Stimulated activated naive CD8-positive, alpha-beta T cell treated with anti-CD3 and anti-CD28 coated beads, Interleukin-15, amount 100 ng/mL, for 72 hours (primary cell): ENCODE measurements around the gene DNAJC6.
"Not testable (repeated sequence)": the region's sequence is repeated elsewhere in the genome, so short reads cannot be mapped to it uniquely, and the experiment has no call there.

Experiments
- ATAC-seq: fragments of 150-1000 bp; cut with Tn5 transposase; 2 replicates; pipeline ENCODE4 v1.10.0; 2021; ENCODE audit warnings: mild to moderate bottlenecking, moderate library complexity
- DNase-seq, 2 donors: peaks; one replicate each; pipeline ENCODE4 v3.0.0; 2021 to 2022
- H3K27ac Mint-ChIP-seq, 2 donors: one replicate each; pipeline ENCODE4 v1.8.0; 2022; ENCODE audit warnings: mild to moderate bottlenecking in 2 of 2, mixed read lengths in 2 of 2, moderate library complexity in 2 of 2
- H3K27me3 Mint-ChIP-seq: one replicate; pipeline ENCODE4 v1.8.0; 2022; ENCODE audit warnings: mixed read lengths
- H3K4me1 Mint-ChIP-seq: one replicate; pipeline ENCODE4 v1.8.0; 2022; ENCODE audit warnings: mild to moderate bottlenecking, mixed read lengths
- H3K4me3 Mint-ChIP-seq, 2 donors: one replicate each; pipeline ENCODE4 v1.8.0; 2022; ENCODE audit warnings: mild to moderate bottlenecking in 2 of 2, mixed read lengths in 2 of 2, moderate library complexity in 1 of 2
- H3K9me3 Mint-ChIP-seq, 2 donors: one replicate each; pipeline ENCODE4 v1.8.0; 2022; ENCODE audit warnings: mixed read lengths in 2 of 2

DNAJC6 gene

DNA sequence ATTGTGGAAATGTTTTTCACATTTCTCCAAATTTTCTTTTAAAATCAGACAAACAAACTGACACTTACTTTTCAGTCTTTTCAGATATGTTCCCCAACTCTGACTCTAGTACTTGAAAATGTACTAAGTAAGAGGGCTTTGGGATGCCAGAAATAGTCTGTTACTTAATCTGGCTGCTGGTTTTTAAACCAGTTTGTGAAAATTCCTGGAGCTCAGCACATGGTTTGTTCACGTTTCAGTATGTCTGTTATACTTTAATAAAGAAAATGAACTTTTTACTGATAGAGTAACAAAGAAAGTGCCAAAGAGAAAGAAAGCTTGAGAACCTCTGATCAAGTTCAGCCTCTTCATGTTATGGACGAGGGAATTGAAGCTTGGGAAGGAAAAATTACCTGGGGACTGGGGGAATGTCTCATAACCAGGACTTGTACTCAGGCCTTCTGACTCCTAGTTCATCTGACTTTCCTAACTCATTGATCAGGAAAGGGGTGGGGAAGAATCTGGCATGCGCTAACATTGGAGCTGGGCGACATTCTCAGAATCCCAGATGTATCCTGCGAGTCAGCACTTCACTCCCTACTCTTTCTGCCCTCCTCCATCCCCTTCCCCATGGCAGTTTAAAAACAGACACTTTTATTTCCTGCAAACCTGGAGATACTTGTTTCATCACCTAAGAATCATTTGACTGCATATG, 30.8 kb upstream of the DNAJC6 start:
- Mint-ChIP-seq H3K9me3 (no peaks in the 10 kb centered on the region), H3K4me1 (no peaks in the 10 kb centered on the region), H3K27me3 (peaks cover 19% of the 10 kb centered on the region), H3K27ac (peak overlapping the region in 1 of 2 donors; percentile 15), H3K4me3 (no peak overlapping the region)
- no peak for DNase-seq
- ATAC-seq: no peak

DNA sequence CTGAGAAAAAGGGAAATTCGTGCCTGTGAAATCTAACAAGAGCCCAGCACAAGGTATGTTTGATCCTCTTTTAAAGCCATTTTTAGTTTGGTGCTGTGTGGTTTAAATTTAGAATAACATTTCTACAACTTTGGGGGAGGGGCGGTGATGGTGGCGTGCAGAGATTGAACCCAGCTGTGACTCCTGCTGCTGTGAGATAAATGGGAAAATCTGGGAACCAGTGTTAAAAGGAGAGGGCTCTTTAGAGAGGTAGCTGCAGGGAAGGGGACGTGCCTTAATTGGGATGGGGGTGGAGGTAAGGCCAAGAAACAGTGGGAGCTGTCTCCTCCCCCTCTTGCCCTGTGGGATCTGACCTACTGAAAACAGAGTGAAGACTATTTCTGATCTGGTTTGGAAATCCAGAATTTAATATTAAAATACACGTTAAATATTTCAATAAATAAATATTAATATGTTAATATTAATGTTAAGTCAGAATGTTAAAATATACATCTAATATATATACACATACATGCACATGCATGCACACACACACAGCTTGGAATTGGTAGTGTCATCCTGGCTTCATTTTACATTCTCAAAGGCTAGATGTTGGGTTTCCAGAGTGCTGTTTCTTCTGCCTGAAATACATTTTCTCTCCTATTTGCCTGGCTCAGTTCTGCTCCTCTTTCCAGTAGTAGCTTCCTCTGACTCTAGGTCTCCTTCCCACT, 30.1 kb upstream of the DNAJC6 start:
- no peak for DNase-seq
- Mint-ChIP-seq H3K27ac (peak overlapping the region in 1 of 2 donors; percentile 15), H3K4me1 (no peaks in the 10 kb centered on the region), H3K4me3 (no peak overlapping the region), H3K9me3 (no peaks in the 10 kb centered on the region), H3K27me3 (peaks cover 19% of the 10 kb centered on the region)
- ATAC-seq: no peak

DNA sequence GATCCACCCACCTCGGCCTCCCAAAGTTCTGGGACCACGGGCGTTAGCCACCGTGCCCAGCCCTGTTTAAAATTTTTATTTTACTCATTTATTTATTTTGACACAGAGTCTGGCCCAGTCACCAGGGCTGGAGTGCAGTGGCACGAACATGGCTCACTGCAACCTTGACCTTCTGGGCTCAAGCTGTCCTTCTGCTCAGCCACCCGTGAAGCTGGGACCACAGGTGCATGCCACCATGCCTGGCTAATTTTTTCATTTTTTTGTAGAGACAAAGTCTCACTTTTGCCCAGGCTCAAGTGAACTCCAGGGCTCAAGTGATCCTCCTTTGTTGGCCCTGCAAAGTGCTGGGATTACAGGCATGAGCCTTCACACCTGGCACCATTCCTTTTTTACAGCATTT, 27.5 kb upstream of the DNAJC6 start:
- H3K27me3 Mint-ChIP-seq: peaks cover under 1% of the 10 kb centered on the region
- no peaks in the 10 kb centered on the region for H3K9me3 Mint-ChIP-seq

DNA sequence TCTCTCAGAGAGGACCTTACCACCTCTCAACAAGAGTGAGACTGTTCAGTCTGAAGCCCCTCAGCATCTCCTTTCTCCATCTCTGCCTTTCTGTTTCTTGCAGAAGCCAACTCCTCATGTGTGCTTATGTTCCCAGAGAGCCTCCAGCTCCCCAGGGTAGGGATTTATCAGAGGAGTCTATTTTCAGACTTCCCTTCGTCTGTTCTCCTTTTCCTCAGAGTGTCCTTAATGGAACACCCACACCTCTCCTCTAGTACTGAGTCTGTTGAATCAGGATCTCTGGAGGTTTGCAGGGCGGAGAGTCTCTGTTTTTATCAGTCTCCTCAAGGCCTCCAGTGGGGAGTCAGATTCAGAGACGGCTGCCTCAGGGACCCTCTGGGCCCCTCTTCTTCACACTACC, 25.1 kb upstream of the DNAJC6 start:
- Mint-ChIP-seq H3K4me3 (no peak overlapping the region), H3K9me3 (no peaks in the 10 kb centered on the region), H3K4me1 (no peaks in the 10 kb centered on the region), H3K27me3 (no peaks in the 10 kb centered on the region), H3K27ac (no peak overlapping the region)
- ATAC-seq: no peak
- no peak for DNase-seq

More for the DNA sequence above, 27.5 kb upstream of the DNAJC6 start:
- ATAC-seq (no peak), DNase-seq (no peak)
- no peaks in the 10 kb centered on the region for H3K4me1 Mint-ChIP-seq
- no peak overlapping the region for H3K4me3 Mint-ChIP-seq
- H3K27ac Mint-ChIP-seq: no peak overlapping the region

DNA sequence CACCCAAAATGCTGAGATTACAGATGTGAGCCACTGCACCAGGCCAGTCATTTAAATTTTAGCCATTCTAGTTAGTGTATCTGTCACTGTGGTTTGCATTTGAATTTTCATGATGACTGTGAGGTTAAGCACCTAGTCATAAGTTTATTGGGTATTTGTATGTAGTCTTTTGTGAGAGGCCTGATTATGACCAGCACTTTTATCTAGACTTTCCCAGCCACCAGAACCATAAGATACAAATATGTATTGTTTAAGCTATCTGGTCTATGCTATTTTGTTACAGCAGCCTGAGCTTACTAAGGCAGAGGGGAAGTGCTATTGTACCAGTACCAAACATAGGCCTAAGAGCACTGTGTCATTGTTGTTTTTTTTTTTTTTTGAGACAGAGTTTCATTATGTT, 19.9 kb upstream of the DNAJC6 start:
- no peaks in the 10 kb centered on the region for H3K4me1 Mint-ChIP-seq
- H3K27ac Mint-ChIP-seq: no peak overlapping the region
- H3K4me3 Mint-ChIP-seq: no peak overlapping the region
- H3K27me3 Mint-ChIP-seq: no peaks in the 10 kb centered on the region
- DNase-seq (no peak), ATAC-seq (peak; percentile 60)
- no peaks in the 10 kb centered on the region for H3K9me3 Mint-ChIP-seq

DNA sequence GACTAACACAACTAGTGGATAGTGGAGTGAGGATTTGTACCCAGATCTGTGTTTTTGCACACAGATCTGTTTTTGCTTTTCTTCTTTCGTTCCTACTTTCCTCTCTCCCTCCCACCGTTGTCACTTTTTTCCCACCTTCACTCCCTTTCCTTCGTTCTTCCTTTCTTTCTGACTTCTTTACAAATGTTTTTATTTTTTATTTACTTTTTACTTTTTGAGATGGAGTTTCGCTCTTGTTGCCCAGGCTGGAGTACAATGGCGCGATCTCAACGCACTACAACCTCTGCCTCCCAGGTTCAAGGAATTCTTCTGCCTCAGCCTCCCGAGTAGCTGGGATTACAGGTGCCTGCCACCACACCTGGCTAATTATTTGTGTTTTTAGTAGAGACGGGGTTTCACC, 17.5 kb upstream of the DNAJC6 start:
- H3K4me3 Mint-ChIP-seq, H3K27me3 Mint-ChIP-seq, H3K4me1 Mint-ChIP-seq, ATAC-seq, DNase-seq, H3K27ac Mint-ChIP-seq, H3K9me3 Mint-ChIP-seq: not testable (repeated sequence)

DNA sequence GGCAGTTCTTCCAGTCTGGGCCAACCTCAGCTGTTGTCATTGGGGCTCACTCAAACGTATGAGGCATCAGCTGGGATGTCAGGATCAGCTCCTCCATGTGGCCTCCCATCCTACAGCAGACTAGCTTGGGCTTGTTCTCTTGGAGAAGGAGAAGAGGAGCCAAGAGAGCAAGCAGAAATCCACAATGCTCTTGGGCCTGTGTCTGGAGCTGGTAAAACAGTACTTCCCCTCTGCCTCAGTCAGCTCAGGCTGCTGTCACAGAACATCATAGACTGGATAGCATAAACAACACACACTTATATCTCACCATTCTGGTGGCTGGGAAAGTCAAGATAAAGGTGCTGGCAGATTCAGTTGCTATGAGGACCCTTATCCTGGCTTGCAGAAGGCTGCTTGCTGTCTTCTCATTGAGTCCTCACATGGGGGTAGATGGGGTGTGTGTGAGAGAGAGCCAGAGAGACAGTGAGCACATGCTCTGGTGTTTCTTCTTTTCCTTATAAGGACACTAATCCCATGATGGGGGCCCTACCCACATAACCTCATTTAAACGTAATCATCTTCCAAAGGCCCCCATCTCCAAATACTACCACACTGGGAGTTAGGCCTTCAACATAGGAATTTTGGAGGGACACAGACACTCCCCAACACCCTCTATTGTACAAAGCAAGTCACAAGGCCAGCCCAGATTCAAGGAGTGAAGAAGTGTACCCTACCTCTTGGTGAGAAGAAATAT, 16.3 kb upstream of the DNAJC6 start:
- no peak for ATAC-seq
- Mint-ChIP-seq H3K9me3 (no peaks in the 10 kb centered on the region), H3K27ac (no peak overlapping the region), H3K27me3 (peaks cover 7% of the 10 kb centered on the region), H3K4me3 (no peak overlapping the region), H3K4me1 (no peaks in the 10 kb centered on the region)
- no peak for DNase-seq

DNA sequence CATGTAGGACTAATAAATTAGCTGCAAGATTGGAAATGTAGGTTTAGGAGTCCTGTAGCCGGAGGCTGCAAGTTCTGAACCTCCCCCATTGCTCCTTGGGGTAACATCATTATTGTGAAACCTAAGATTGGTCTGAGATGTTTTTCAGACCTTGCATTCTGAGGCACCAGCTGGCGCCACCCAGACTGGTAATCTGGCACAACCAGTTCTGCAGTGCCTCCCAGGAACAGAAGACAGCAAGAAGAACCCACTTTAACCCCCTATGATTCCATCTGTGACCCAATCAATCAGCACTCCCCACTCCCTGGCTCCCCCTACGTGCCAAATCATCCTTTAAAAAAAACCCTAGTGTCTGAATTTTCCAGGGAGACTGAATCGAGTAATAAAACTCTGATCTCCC, 11.6 kb upstream of the DNAJC6 start:
- Mint-ChIP-seq H3K27me3 (peaks cover 7% of the 10 kb centered on the region), H3K9me3 (no peaks in the 10 kb centered on the region), H3K27ac (no peak overlapping the region), H3K4me3 (no peak overlapping the region), H3K4me1 (no peaks in the 10 kb centered on the region)
- ATAC-seq (no peak), DNase-seq (no peak)

DNA sequence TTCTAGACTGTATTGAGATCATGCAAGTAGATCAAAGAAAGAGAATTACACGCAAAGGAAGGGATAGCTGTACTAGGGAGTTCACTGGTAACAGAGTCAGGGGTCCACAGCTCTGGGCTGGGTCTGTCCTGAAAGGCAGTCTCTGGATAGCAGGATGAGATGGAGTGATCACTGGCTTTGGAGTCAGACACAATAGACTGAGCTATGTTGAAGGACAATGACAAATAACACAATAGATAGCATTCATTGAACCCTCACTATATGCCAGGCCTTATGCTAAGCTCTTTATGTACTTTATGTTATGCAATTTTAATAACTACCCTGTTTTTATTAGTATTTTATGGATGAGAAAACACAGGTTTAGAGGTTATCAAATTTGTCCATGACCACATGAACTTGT, 10.0 kb upstream of the DNAJC6 start:
- Mint-ChIP-seq H3K27ac (no peak overlapping the region), H3K27me3 (peaks cover 13% of the 10 kb centered on the region), H3K4me3 (no peak overlapping the region), H3K9me3 (no peaks in the 10 kb centered on the region), H3K4me1 (no peaks in the 10 kb centered on the region)
- DNase-seq (no peak), ATAC-seq (no peak)

DNA sequence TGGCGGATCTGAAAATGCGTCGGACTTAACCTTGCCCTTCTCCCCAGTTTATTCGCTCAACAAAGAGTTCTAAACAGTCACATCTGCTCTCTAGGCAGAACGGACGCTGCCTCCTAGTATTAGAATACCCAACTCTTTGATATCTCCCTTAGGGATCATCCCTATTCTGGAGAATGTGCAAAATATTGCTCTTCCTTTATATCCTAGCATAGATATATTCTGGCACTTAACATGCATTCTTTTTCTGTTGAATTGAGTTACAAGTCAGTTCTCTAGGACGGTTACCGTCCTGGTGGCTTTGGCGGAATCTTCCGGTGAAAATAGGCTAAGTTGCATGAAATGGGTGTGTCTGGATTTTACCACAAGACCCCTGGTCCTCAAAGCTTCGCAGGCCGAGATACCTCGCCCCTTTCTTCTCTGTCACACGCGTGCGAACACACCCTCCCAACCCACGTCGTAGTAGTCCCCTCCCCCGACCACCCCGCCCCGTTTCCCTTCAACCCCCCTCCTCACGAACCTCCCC, 501 bp upstream of the DNAJC6 start:
- ATAC-seq: no peak
- H3K27ac Mint-ChIP-seq: peak overlapping the region in 1 of 2 donors; percentile 76
- H3K4me1 Mint-ChIP-seq: peaks cover 11% of the 10 kb centered on the region
- peak overlapping the region; percentile 23 to 29 for H3K4me3 Mint-ChIP-seq
- no peaks in the 10 kb centered on the region for H3K9me3 Mint-ChIP-seq
- H3K27me3 Mint-ChIP-seq: peaks cover 53% of the 10 kb centered on the region
- no peak for DNase-seq

DNA sequence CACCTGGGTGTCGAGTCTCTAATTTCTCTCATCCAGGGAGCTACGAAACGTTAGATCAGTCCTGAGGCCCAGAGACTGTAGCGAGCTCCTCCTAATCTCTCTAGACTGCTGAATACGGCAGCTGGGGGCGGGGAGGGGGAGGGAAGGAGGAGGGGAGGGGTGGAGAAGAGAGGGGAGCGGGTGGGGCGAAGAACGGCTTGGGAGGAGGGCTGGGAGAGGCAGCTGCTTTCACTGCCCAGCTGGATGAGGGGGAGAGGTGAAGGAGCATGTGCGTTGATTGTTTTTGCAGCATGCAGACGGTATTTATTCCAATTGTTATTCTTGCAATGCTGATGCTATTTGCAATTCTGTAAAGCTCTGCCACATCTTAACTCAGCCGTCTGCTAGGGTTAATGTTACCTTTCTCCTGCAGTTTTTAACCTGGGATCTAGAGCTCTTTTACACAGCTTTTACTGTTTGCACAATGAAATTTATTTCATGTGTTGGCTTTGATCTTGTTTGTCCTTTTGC, 790 bp downstream of the DNAJC6 start:
- H3K9me3 Mint-ChIP-seq: no peaks in the 10 kb centered on the region
- H3K27ac Mint-ChIP-seq: no peak overlapping the region
- H3K27me3 Mint-ChIP-seq: peaks cover 44% of the 10 kb centered on the region
- DNase-seq (no peak), ATAC-seq (peak; percentile 51)
- H3K4me3 Mint-ChIP-seq: peak overlapping the region in 1 of 2 donors; percentile 13
- peaks cover 11% of the 10 kb centered on the region for H3K4me1 Mint-ChIP-seq

DNA sequence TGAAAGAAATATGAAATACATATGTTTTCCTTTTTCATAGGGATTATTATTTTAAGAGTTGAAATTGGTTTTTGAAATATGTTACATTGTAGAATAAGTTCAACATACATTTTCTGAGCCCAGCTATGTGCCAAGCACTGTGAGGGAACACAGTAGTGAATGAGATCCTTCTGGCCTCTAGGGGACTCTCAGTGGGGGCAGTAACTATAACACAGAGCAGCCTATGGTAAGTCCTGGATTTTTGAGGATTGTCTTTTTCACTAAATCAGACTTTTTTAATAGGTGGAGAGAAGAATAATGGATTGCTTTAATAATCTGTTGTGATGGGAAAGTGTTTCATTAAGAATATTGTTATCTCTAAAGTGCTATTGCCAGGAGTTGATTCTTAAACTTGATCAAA, 2.4 kb downstream of the DNAJC6 start:
- peaks cover 11% of the 10 kb centered on the region for H3K4me1 Mint-ChIP-seq
- H3K27me3 Mint-ChIP-seq: peaks cover 44% of the 10 kb centered on the region
- DNase-seq (no peak), ATAC-seq (no peak)
- H3K9me3 Mint-ChIP-seq: no peaks in the 10 kb centered on the region
- no peak overlapping the region for H3K27ac Mint-ChIP-seq
- H3K4me3 Mint-ChIP-seq: no peak overlapping the region

DNA sequence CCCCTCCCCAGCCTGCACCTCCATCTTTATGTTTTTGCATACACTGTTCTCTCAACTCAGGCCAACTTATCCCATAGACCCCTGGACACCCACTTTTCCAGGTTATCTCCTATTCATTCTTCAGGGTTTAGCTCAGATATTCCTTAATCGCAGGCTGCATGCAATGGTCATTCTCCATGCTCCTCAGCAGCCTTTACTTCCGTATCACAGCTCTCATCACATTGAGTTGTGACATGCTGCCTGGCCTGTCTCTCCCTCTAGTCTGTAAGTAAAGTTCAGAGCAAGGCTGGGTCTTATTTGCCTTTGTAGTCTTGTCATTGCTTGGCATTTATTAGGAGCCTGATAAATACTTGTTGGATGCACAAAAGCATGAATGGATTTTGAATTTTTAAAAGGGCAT, 6.9 kb downstream of the DNAJC6 start:
- Mint-ChIP-seq H3K27ac (no peak overlapping the region), H3K4me1 (no peaks in the 10 kb centered on the region), H3K27me3 (peaks cover 11% of the 10 kb centered on the region), H3K9me3 (peaks cover 6 to 16% of the 10 kb centered on the region in 2 donors), H3K4me3 (no peak overlapping the region)
- no peak for DNase-seq
- no peak for ATAC-seq

DNA sequence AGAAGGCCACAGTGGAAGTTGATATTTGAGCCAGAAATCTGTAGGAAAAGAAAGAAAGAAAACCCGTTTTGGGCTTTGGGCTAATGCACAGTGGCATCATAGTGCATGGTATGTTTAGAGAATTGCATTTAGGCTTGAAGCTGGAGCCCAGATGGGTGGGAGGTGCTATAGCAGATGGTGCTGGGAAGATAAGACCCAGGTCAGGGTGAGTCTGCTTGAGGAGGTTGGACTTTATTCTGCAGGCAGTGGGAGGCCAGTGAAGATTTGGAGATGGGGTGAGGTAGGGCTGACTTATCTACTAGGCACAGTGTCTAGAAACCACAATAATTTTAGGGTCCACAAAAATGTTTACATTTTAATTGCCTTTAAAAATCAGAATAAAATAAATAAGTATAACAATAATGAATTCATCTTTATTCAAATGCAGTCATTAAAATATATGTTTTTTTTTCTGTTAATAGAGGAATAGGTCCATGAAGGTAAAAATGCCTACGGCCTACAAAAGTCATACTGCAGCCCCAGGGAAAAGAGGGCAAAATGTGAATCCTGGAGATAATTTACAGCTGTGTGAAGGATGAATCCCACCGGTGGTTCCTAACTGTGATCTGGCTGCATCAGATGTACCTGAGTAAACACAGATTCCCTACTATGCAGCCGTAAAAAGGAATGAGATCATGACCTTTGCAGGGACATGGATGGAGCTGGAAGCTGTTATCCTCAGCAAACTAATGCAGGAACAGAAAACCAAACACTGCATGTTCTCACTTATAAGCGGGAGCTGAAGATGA, 8.7 kb downstream of the DNAJC6 start:
- ATAC-seq: no peak
- H3K9me3 Mint-ChIP-seq: peaks cover 7 to 18% of the 10 kb centered on the region in 2 donors

DNA sequence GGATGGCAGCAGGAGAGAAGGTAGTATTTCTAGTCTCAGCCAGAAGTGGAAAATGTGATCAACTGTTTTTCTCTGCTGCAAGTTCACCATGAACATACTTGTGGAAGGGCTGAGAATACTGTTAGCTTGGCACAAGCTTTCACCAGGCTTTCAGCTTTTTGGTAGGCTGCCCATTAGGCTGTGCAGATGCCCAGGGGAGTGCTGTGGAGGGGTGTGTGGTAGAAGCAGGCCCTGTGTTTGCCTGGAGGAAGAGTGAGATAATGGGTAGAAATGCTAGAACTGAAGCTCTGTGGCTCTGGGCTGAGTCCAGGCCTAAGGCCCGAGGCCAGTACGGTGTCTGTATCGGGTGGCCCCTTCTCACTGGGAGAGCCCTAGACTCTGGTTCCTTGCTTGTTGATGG, 9.8 kb downstream of the DNAJC6 start:
- no peak for DNase-seq
- Mint-ChIP-seq H3K4me1 (peaks cover 8% of the 10 kb centered on the region), H3K9me3 (peaks cover 11 to 25% of the 10 kb centered on the region in 2 donors), H3K27ac (no peak overlapping the region), H3K27me3 (no peaks in the 10 kb centered on the region), H3K4me3 (no peak overlapping the region)
- ATAC-seq: no peak

More for the DNA sequence above, 8.7 kb downstream of the DNAJC6 start:
- Mint-ChIP-seq H3K27ac (no peak overlapping the region), H3K27me3 (no peaks in the 10 kb centered on the region), H3K4me3 (no peak overlapping the region), H3K4me1 (peaks cover 1% of the 10 kb centered on the region)
- no peak for DNase-seq
